ENCODE results near the gene PHPT1. TPM values are rescaled to one million over a fixed set of nuclear protein-coding genes. Genes with fewer than 3 reads are reported as not detected.

Gene PHPT1
- total and polyA plus RNA-seq, 2 of the 13 experiments (the other 11 are each of a cell fraction or from before 2014, with no cell fraction given): 189 to 192 TPM

- TF ChIP-seq PATZ1 (CRISPR knock-in tag; IDR thresholded peaks at IDR 0.05): peak; percentile 67
- TF ChIP-seq MAX (IDR thresholded peaks at IDR 0.05): peak; percentile 84
- TF ChIP-seq MTA1 (CRISPR knock-in tag; IDR thresholded peaks at IDR 0.05; ENCODE audit: borderline replicate concordance): peak; percentile 87
- no peak for TF ChIP-seq EED (CRISPR knock-in tag; IDR thresholded peaks at IDR 0.05)
- TF ChIP-seq MATR3 (CRISPR knock-in tag; IDR thresholded peaks at IDR 0.05): no peak
- no peak for TF ChIP-seq ASH2L (IDR thresholded peaks at IDR 0.05; ENCODE audit: insufficient read length, low read depth, low read length)
- peak; percentile 40; the same call in 1 of the 2 replicates for TF ChIP-seq ZBTB7A (CRISPR knock-in tag; IDR thresholded peaks at IDR 0.05)
- no peak for TF ChIP-seq ZNF704 (CRISPR knock-in tag; IDR thresholded peaks at IDR 0.05; ENCODE audit: borderline replicate concordance)
- no peak for TF ChIP-seq MZF1 (CRISPR knock-in tag; IDR thresholded peaks at IDR 0.05; ENCODE audit: borderline replicate concordance)
- peak; percentile 61 for TF ChIP-seq ZNF556 (CRISPR knock-in tag; IDR thresholded peaks at IDR 0.05; ENCODE audit: borderline replicate concordance)
- TF ChIP-seq GLI4 (CRISPR knock-in tag; IDR thresholded peaks at IDR 0.05; ENCODE audit: borderline replicate concordance): no peak
- no peak for TF ChIP-seq DNMT3B (CRISPR knock-in tag; conservative IDR thresholded peaks at IDR 0.05)
- no peak for TF ChIP-seq HDAC6 (IDR thresholded peaks at IDR 0.05; ENCODE audit: low read depth, low read length)
- TF ChIP-seq PHF8 (CRISPR knock-in tag; IDR thresholded peaks at IDR 0.05): peak; percentile 54
- TF ChIP-seq FOXK2 (IDR thresholded peaks at IDR 0.05): peak; percentile 62; the same call in 1 of the 2 replicates
- TF ChIP-seq RFX3 (CRISPR knock-in tag; IDR thresholded peaks at IDR 0.05): peak; percentile 21; the same call in 1 of the 2 replicates
- TF ChIP-seq PBX3 (CRISPR knock-in tag; IDR thresholded peaks at IDR 0.05; ENCODE audit: borderline replicate concordance): no peak
- 0 out of 2 replicates have a peak, but pooled peaks have one; percentile 5 for TF ChIP-seq TMF1 (CRISPR knock-in tag; IDR thresholded peaks at IDR 0.05; ENCODE audit: low read depth)
- peak; percentile 93 for TF ChIP-seq SIN3A (IDR thresholded peaks at IDR 0.05; ENCODE audit: borderline replicate concordance, low read depth, low read length)
- TF ChIP-seq NR2C2 (CRISPR knock-in tag; IDR thresholded peaks at IDR 0.05; ENCODE audit: borderline replicate concordance): peak; percentile 64; the same call in 1 of the 2 replicates
- no peak for TF ChIP-seq DNMT1 (CRISPR knock-in tag; IDR thresholded peaks at IDR 0.05)
- TF ChIP-seq MAF1 (CRISPR knock-in tag; IDR thresholded peaks at IDR 0.05; ENCODE audit: borderline replicate concordance): no peak
- TF ChIP-seq RBFOX2 (IDR thresholded peaks at IDR 0.05; ENCODE audit: low read depth, low read length): peak; percentile 32; the same call in 1 of the 2 replicates
- peak; percentile 51; the same call in 1 of the 2 replicates for TF ChIP-seq NR0B2 (CRISPR knock-in tag; IDR thresholded peaks at IDR 0.05)
- TF ChIP-seq ZNF777 (CRISPR knock-in tag; IDR thresholded peaks at IDR 0.05): peak; percentile 87
- TF ChIP-seq BRD4 (CRISPR knock-in tag; IDR thresholded peaks at IDR 0.05): no peak
Observed at GRCh38 chr9:136882109-136882946, 33.1 kb downstream of the PHPT1 start (continued).

Data from HepG2 (cell line).